PC-9 (cell line): Measurements from ENCODE around the gene CENPP. TPM values are rescaled to one million over a fixed set of nuclear protein-coding genes. Genes with fewer than 3 reads are reported as not detected.

Source experiments
- BruUV-seq: library from RNA; stranded (reverse); fragments of 400-500 nt; replicated peaks from 2 replicates; lab custom pipeline; 2021; lab: Mats Ljungman, UMichigan
- CTCF ChIA-PET: fragments of 300-600 bp; sonication (Branson Sonifier 250); formaldehyde crosslinking; loops from one replicate; lab custom pipeline; 2022; ENCODE audit warnings: antibody characterized with exemption; lab: Charles Lee
- POLR2A ChIA-PET: fragments of 300-600 bp; sonication (Branson Sonifier 250); formaldehyde crosslinking; loops from one replicate; lab custom pipeline; 2022; ENCODE audit warnings: antibody characterized with exemption; ENCODE audit not compliant: unreplicated experiment; lab: Charles Lee
- DNase-seq, 2 experiments: peaks; one replicate each; pipeline versions ENCODE4 v3.0.0 to v3.0.0-alpha.2; 2015 to 2022; ENCODE audit warnings: mixed read lengths in 1 of 2
- H2AFZ ChIP-seq: fragments of 200-600 bp; sonication (generic); 2 replicates; pipeline ENCODE4 v1.8.1; 2017; ENCODE audit warnings: antibody characterized with exemption
- H3F3A ChIP-seq: fragments of 200-600 bp; sonication (generic); 2 replicates; pipeline ENCODE4 v1.8.1; 2017; ENCODE audit warnings: antibody characterized with exemption, mild to moderate bottlenecking, low read depth; ENCODE audit not compliant: insufficient read depth
- H3K27ac ChIP-seq: fragments of 200-600 bp; sonication (generic); 2 replicates; pipeline ENCODE4 v1.6.1; 2016; ENCODE audit warnings: mixed run types
- H3K27me3 ChIP-seq: fragments of 200-600 bp; sonication (generic); 2 replicates; pipeline ENCODE4 v1.6.1; 2016; ENCODE audit warnings: low read depth, mixed run types; ENCODE audit not compliant: insufficient read depth
- H3K36me3 ChIP-seq: fragments of 200-600 bp; sonication (generic); 2 replicates; pipeline ENCODE4 v1.6.1; 2016; ENCODE audit warnings: low read depth, mixed run types
- H3K4me1 ChIP-seq: fragments of 200-600 bp; sonication (generic); replicated peaks from 2 replicates; pipeline ENCODE4 v1.6.1; 2016; ENCODE audit warnings: mixed run types; ENCODE audit not compliant: insufficient read depth
- H3K4me2 ChIP-seq: fragments of 200-600 bp; sonication (generic); 2 replicates; pipeline ENCODE4 v1.6.1; 2017; ENCODE audit warnings: mixed run types
- H3K4me3 ChIP-seq: fragments of 200-600 bp; sonication (generic); 2 replicates; pipeline ENCODE4 v1.6.1; 2016; ENCODE audit warnings: mixed run types
- H3K79me2 ChIP-seq: fragments of 200-600 bp; sonication (generic); 2 replicates; pipeline ENCODE4 v1.6.1; 2017; ENCODE audit warnings: low read depth, mixed run types
- H3K9me2 ChIP-seq: fragments of 200-600 bp; sonication (generic); 2 replicates; pipeline ENCODE4 v1.8.1; 2017; ENCODE audit warnings: mild to moderate bottlenecking; ENCODE audit not compliant: insufficient read depth
- H3K9me3 ChIP-seq: fragments of 200-600 bp; sonication (generic); 2 replicates; pipeline ENCODE4 v1.8.1; 2016; ENCODE audit warnings: low read depth; ENCODE audit not compliant: insufficient read depth
- H4K20me1 ChIP-seq: fragments of 200-600 bp; sonication (generic); 2 replicates; pipeline ENCODE4 v1.8.1; 2017; ENCODE audit not compliant: insufficient read depth
- EZH2 ChIP-seq: fragments of 200-600 bp; sonication (generic); IDR thresholded peaks from 2 replicates; pipeline ENCODE4 v1.8.0; 2017; ENCODE audit warnings: antibody characterized with exemption, low read depth
- intact Hi-C: fragments of 100-400 bp; cut with micrococcal nuclease; formaldehyde crosslinking; loops from one replicate; pipeline ENCODE4 v1.10.0; 2022; ENCODE audit not compliant: unreplicated experiment
- total RNA-seq: library from RNA; stranded (reverse); gene quantifications from 2 replicates; pipeline ENCODE4 v1.2.3, GENCODE V29; 2021
- TF ChIP-seq, protein P1 (sequence below): fragments of 200-600 bp; sonication (generic); conservative IDR thresholded peaks from 2 replicates; pipeline ENCODE4 v1.6.1; 2017; ENCODE audit warnings: mixed run types, antibody characterized with exemption, mild to moderate bottlenecking, moderate library complexity

The CENPP gene
- total RNA-seq, 1 experiment from 2014 or later: 10.0 TPM

DNA sequence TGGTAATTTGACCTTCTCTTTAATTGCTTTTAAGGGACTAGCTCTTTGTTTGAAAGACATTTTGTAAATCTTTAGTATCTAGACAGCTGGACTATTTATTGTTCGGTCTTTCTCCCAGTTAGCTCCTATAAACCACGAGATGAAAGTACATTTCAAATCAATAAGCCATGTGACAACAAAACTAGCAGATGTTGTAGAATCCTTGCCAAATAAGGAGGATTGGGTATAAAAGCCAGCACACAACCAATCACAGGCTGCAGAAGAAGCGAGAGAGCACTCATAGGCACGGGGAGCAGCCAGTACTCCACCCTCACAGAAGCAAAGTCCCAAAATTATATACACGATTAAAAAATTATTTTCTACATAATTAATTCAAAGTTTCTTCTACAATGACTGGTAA lies 106.6 kb downstream of the CENPP start:
- CTCF ChIA-PET: no interaction called here
- Histone ChIP-seq H3K36me3 (no peaks in the 10 kb centered on the region), H3K9me3 (no peaks in the 10 kb centered on the region), H3K9me2 (no peaks in the 10 kb centered on the region), H3K4me3 (no peak overlapping the region), H3K27ac (no peak overlapping the region), H3K4me2 (no peak overlapping the region), H3K27me3 (no peaks in the 10 kb centered on the region), H3K4me1 (no peaks in the 10 kb centered on the region), H2AFZ (no peak overlapping the region), H4K20me1 (no peaks in the 10 kb centered on the region), H3F3A (no peaks in the 10 kb centered on the region), H3K79me2 (no peaks in the 10 kb centered on the region)
- intact Hi-C loops: no loop called here
- POLR2A ChIA-PET: interaction anchor here (0.7 kb wide), 1 partner anchor 66 kb away, joined by 10 read pairs; no protein-coding TSS in a partner anchor
- no peak for DNase-seq
- TF ChIP-seq, protein P1, sequence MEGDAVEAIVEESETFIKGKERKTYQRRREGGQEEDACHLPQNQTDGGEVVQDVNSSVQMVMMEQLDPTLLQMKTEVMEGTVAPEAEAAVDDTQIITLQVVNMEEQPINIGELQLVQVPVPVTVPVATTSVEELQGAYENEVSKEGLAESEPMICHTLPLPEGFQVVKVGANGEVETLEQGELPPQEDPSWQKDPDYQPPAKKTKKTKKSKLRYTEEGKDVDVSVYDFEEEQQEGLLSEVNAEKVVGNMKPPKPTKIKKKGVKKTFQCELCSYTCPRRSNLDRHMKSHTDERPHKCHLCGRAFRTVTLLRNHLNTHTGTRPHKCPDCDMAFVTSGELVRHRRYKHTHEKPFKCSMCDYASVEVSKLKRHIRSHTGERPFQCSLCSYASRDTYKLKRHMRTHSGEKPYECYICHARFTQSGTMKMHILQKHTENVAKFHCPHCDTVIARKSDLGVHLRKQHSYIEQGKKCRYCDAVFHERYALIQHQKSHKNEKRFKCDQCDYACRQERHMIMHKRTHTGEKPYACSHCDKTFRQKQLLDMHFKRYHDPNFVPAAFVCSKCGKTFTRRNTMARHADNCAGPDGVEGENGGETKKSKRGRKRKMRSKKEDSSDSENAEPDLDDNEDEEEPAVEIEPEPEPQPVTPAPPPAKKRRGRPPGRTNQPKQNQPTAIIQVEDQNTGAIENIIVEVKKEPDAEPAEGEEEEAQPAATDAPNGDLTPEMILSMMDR: no peak
- TF ChIP-seq EZH2: no peak
- BruUV-seq: no TSS peak

DNA sequence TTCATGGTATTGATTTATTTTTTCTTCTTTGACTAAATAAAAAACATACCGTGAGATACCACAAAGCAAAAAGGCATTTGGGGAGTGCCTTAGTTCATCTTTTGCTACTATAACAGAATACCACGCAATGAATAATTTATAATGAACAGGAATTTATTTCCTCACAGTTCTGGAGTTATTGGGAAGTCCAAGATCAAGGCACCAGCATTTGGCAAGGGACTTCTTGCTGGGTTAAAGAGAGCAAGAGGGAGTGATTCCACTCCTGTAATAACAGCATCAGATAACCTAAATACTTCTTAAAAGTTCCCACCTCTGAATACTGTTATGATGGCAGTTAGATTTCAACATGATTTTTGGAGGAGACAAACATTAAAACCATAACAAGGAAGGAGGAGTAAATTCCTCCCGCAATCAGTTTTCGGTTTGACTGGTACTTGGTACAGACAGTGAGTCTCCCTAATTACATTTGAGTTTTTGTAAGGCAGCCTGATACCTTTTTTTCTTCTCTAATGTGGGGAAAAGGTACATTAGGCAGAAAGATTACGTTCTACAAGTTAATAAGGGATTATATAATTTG lies 107.3 kb downstream of the CENPP start:
- ChIA-PET POLR2A (no interaction called here), CTCF (no interaction called here)
- intact Hi-C loops: no loop called here
- H3K9me2 ChIP-seq: no peaks in the 10 kb centered on the region
- no TSS peak for BruUV-seq
- no peak for TF ChIP-seq EZH2
- TF ChIP-seq, protein P1: no peak
- no peaks in the 10 kb centered on the region for H3K9me3 ChIP-seq
- DNase-seq: no peak
- no peaks in the 10 kb centered on the region for H4K20me1 ChIP-seq
- no peak overlapping the region for H3K4me2 ChIP-seq
- no peak overlapping the region for H2AFZ ChIP-seq
- H3K4me3 ChIP-seq: no peak overlapping the region
- no peaks in the 10 kb centered on the region for H3F3A ChIP-seq
- H3K79me2 ChIP-seq: no peaks in the 10 kb centered on the region
- no peak overlapping the region for H3K27ac ChIP-seq
- H3K4me1 ChIP-seq: no peaks in the 10 kb centered on the region
- H3K36me3 ChIP-seq: no peaks in the 10 kb centered on the region
- no peaks in the 10 kb centered on the region for H3K27me3 ChIP-seq

DNA sequence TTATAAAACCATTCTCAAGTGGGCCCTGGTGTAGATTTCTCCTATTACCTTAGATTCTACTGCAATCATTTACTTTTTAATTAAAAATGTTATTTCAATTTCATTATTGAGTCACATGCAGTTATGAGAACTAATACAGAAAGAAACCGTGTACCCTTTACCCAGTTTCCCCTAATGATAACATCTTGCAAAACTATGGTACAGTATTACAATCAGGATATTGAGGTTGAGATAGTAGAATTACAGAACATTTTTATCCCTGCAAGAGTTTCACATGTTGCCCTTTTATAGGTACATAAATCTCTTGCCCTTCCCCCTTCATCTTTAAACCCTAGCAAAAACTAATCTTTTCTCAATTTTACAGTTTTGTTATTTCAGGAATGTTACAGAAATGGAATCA lies 109.5 kb downstream of the CENPP start:
- CTCF ChIA-PET: no interaction called here
- H3K79me2 ChIP-seq: no peaks in the 10 kb centered on the region
- no peaks in the 10 kb centered on the region for H3K27me3 ChIP-seq
- DNase-seq: no peak
- no peaks in the 10 kb centered on the region for H3K4me1 ChIP-seq
- intact Hi-C loops: loop anchor here (5.0 kb wide), 1 partner anchor 293 kb away; no protein-coding TSS in a partner anchor
- no peaks in the 10 kb centered on the region for H3F3A ChIP-seq
- POLR2A ChIA-PET: no interaction called here
- H2AFZ ChIP-seq: no peak overlapping the region
- H3K9me3 ChIP-seq: no peaks in the 10 kb centered on the region
- H3K36me3 ChIP-seq: no peaks in the 10 kb centered on the region
- no peak overlapping the region for H3K27ac ChIP-seq
- H3K4me2 ChIP-seq: no peak overlapping the region
- H3K9me2 ChIP-seq: no peaks in the 10 kb centered on the region
- no peaks in the 10 kb centered on the region for H4K20me1 ChIP-seq
- no peak overlapping the region for H3K4me3 ChIP-seq
- BruUV-seq: no TSS peak
- TF ChIP-seq, protein P1: no peak
- TF ChIP-seq EZH2: no peak
